Hematopoietic multipotent progenitor cell treated with erythropoietin and hydrocortisone succinate and interleukin-3 and kit ligand, for 4 days (in vitro differentiated cells): Measurements from ENCODE around the gene ZFP14.
"Not testable (repeated sequence)": the region's sequence is repeated elsewhere in the genome, so short reads cannot be mapped to it uniquely, and the experiment has no call there.

Source experiments
- DNase-seq: peaks from one replicate; pipeline ENCODE4 v3.0.0-alpha.2; 2015

Gene ZFP14

GRCh38 chr19:36330216-36330615, 48.8 kb downstream of the ZFP14 start:
- DNase-seq = no peak

DNA sequence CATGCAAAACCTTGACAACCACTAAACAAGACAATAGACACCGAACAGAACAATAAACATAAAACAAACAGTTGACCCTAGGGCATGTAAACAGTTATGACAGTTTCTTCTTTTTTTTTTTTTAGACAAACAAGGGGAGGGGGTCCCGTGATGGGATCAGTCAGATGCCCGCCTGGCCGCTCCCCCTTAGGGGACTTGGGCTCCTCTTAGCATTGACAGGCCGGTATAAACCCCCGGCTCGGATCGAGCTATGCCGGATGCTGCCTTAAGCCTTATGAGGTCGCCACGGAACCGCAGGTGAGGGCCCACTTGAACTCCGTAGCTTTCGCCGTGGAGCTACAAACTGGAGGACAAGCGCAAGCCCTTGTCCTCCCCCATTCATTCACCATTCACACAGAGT, 49.5 kb downstream of the ZFP14 start:
- not testable (repeated sequence) for DNase-seq

GRCh38 chr19:36326649-36327048, 52.4 kb downstream of the ZFP14 start:
- DNase-seq = not testable (repeated sequence)

DNA sequence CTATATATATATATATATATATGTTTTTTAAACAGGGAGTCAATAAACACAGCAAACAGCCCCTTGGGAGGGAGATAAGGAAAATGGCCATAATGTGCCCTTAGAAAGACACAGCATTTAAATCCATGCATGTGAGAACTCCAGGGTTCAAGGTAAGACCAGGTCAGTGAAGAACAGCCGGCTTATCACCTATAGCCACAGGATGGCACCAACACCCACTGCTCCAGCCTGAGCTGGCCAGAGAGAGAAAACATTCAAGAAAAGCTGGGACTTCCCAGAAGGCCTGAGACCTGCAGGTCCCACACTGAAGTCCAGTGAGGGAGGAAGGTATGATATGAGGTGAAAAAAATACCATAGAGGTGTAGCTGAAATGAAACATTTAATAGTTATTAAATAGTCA, 63.8 kb downstream of the ZFP14 start:
- not testable (repeated sequence) for DNase-seq

GRCh38 chr19:36314053-36314452, 64.9 kb downstream of the ZFP14 start:
- DNase-seq = not testable (repeated sequence)

- DNase-seq = not testable (repeated sequence)
These were observed 67.8 kb downstream of the ZFP14 start for GRCh38 chr19:36311098-36311760.

DNA sequence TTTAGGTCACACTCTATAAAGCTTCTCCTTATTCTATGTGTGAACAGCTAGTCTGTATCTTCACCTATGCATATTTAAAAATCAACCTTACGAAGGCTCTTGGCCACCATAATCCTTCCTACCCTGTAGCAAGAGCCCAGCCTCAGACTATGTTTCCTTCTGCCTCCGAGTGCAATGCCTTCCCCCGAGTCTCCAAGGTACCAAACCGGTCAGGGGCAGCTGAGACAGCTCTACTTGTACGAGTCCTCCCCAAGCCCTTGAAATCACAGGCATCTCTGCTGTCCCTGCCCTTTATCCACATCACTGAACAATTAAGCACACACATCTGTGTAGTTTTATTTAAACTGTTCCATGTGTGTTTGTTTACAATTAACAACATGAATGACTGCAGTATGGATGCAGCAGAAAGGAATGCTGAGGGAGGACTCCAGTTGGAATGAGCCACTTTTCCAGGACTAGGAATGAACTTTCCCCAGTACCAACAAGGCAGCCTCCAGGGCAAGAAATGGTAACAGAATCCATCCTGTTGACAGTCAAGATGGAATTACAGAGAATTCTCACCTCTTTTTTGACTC, 68.5 kb downstream of the ZFP14 start:
- DNase-seq = not testable (repeated sequence)

GRCh38 chr19:36309759-36310158, 69.2 kb downstream of the ZFP14 start:
- DNase-seq = not testable (repeated sequence)

DNA sequence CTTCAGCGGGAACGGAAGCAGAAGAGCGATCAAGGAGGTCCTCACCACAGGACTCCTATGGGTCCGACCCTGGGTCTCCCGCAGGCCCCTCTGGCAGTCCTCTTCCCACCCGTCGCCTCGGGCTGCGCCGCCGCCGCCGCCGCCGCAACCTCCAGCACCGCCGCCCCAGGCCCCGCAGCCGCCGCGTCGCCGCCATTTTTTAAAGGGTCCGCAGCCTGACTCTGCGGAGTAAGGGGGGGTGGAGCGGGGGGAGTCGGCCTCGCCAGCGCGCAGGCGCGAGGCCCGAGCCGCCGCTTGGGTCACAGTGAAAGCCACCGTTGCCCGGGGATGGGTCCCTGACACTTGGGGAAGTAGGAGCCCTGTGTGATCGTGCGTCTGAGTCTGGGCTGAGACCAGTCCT, 69.7 kb downstream of the ZFP14 start:
- not testable (repeated sequence) for DNase-seq

GRCh38 chr19:36292317-36292716, 86.7 kb downstream of the ZFP14 start:
- DNase-seq = not testable (repeated sequence)
